Activated T-helper 17 cell treated with anti-CD3 and anti-CD28 coated beads, Interleukin-2, amount 50 U/mL, for 72 hours (primary cell): Measurements from ENCODE around the gene ATF3. TPM values are rescaled to one million over a fixed set of nuclear protein-coding genes. Genes with fewer than 3 reads are reported as not detected.
A peak's percentile ranks its signal among the peaks of the same experiment; 100 is the strongest.

Source experiments
- ATAC-seq: fragments of 150-1000 bp; cut with Tn5 transposase; replicated peaks from 2 replicates; pipeline ENCODE4 v1.10.0; 2021; ENCODE audit warnings: mild to moderate bottlenecking, moderate library complexity
- H3K27ac Mint-ChIP-seq: one replicate; pipeline ENCODE4 v1.8.0; 2022; ENCODE audit warnings: mixed read lengths
- H3K27me3 Mint-ChIP-seq: one replicate; pipeline ENCODE4 v1.8.0; 2022; ENCODE audit warnings: mixed read lengths
- H3K36me3 Mint-ChIP-seq: one replicate; pipeline ENCODE4 v1.8.0; 2022; ENCODE audit warnings: low read depth, mild to moderate bottlenecking, mixed read lengths
- H3K4me1 Mint-ChIP-seq: one replicate; pipeline ENCODE4 v1.8.0; 2022; ENCODE audit warnings: mixed read lengths
- H3K4me3 Mint-ChIP-seq: one replicate; pipeline ENCODE4 v1.8.0; 2022; ENCODE audit warnings: mild to moderate bottlenecking, mixed read lengths
- H3K9me3 Mint-ChIP-seq: one replicate; pipeline ENCODE4 v1.8.0; 2022; ENCODE audit warnings: mixed read lengths
- total RNA-seq, 2 donors: library from RNA; stranded (reverse); gene quantifications; one replicate each; pipeline ENCODE4 v1.2.3, GENCODE V29; 2022

ATF3 gene
- total RNA-seq, 2 donors from 2014 or later, result 26.7 to 35.6 TPM

GRCh38 chr1:212595787-212596714 is 12.5 kb upstream of the ATF3 start:
- peak overlapping the region; percentile 63 for H3K4me3 Mint-ChIP-seq

GRCh38 chr1:212596798-212597197 is 11.8 kb upstream of the ATF3 start:
- Mint-ChIP-seq H3K27ac (peak overlapping the region; percentile 94), H3K9me3 (peaks cover 4% of the 10 kb centered on the region), H3K27me3 (peaks cover 13% of the 10 kb centered on the region), H3K36me3 (no peaks in the 10 kb centered on the region), H3K4me3 (peak overlapping the region; percentile 63), H3K4me1 (peaks cover 48% of the 10 kb centered on the region)
- no peak for ATAC-seq

More at GRCh38 chr1:212595787-212596714, 12.5 kb upstream of the ATF3 start:
- H3K36me3 Mint-ChIP-seq, result no peaks in the 10 kb centered on the region
- H3K27me3 Mint-ChIP-seq, result peaks cover 13% of the 10 kb centered on the region
- peak overlapping the region; percentile 94 for H3K27ac Mint-ChIP-seq
- peaks cover 4% of the 10 kb centered on the region for H3K9me3 Mint-ChIP-seq
- peaks cover 41% of the 10 kb centered on the region for H3K4me1 Mint-ChIP-seq
- ATAC-seq, result peak; percentile 86

DNA sequence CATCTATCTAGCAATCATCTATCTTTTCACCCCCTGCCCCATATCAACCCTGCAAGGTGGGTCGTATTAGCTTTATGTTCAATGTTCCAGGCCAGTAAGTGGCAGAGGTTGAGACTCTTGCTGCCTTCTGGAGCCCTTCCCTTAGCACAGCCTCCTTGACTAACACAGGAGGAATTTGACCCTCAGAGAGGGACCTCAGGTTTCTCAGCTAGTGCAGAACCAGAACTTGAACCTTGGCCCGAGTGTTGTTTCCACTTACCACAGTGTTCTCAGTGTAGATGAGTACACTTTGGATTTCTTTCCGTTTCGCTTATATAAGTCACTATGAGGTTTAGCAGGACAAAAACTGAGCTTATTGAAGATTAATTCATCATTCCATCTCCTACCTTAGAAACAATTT is 11.1 kb upstream of the ATF3 start:
- peak overlapping the region; percentile 94 for H3K27ac Mint-ChIP-seq
- H3K4me1 Mint-ChIP-seq, result peaks cover 50% of the 10 kb centered on the region
- H3K9me3 Mint-ChIP-seq, result peaks cover 4% of the 10 kb centered on the region
- no peak for ATAC-seq
- H3K36me3 Mint-ChIP-seq, result no peaks in the 10 kb centered on the region
- H3K27me3 Mint-ChIP-seq, result peaks cover 10% of the 10 kb centered on the region
- peak overlapping the region; percentile 63 for H3K4me3 Mint-ChIP-seq

- Mint-ChIP-seq H3K4me1 (peaks cover 50% of the 10 kb centered on the region), H3K4me3 (peak overlapping the region; percentile 72), H3K27me3 (peaks cover 31% of the 10 kb centered on the region), H3K36me3 (no peaks in the 10 kb centered on the region), H3K9me3 (peaks cover 4% of the 10 kb centered on the region), H3K27ac (peak overlapping the region; percentile 93)
- no peak for ATAC-seq
These were observed 8.3 kb upstream of the ATF3 start for GRCh38 chr1:212600071-212600915.

- H3K27ac Mint-ChIP-seq, result peak overlapping the region; percentile 93
- ATAC-seq, result peak; percentile 67
- H3K36me3 Mint-ChIP-seq, result no peaks in the 10 kb centered on the region
- H3K4me1 Mint-ChIP-seq, result peaks cover 44% of the 10 kb centered on the region
- peaks cover 36% of the 10 kb centered on the region for H3K27me3 Mint-ChIP-seq
- peak overlapping the region; percentile 72 for H3K4me3 Mint-ChIP-seq
- peaks cover 4% of the 10 kb centered on the region for H3K9me3 Mint-ChIP-seq
These were observed 7.6 kb upstream of the ATF3 start for GRCh38 chr1:212600980-212601379.

DNA sequence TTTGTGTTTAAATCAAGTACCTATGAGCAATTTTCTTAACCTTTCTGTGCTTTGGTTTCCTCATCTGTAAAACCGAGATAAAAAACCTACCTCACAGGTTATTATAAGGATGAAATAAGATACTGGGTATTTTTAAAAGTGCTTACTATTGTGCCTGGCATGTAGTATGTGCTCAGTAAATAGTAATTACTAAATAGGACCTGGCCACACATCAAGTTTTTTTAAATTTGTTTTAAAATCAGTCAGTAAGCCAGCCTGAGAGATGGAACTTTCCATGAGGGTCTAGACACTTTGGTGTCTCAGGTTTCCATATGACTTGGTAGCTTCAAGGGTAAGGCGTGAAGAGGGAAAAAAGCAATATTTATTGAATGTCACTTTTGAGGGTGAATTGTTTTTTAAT is 7.0 kb upstream of the ATF3 start:
- Mint-ChIP-seq H3K27ac (peak overlapping the region; percentile 93), H3K36me3 (no peaks in the 10 kb centered on the region), H3K4me3 (peak overlapping the region; percentile 72), H3K9me3 (peaks cover 4% of the 10 kb centered on the region), H3K27me3 (peaks cover 42% of the 10 kb centered on the region), H3K4me1 (peaks cover 41% of the 10 kb centered on the region)
- ATAC-seq, result peak; percentile 66

DNA sequence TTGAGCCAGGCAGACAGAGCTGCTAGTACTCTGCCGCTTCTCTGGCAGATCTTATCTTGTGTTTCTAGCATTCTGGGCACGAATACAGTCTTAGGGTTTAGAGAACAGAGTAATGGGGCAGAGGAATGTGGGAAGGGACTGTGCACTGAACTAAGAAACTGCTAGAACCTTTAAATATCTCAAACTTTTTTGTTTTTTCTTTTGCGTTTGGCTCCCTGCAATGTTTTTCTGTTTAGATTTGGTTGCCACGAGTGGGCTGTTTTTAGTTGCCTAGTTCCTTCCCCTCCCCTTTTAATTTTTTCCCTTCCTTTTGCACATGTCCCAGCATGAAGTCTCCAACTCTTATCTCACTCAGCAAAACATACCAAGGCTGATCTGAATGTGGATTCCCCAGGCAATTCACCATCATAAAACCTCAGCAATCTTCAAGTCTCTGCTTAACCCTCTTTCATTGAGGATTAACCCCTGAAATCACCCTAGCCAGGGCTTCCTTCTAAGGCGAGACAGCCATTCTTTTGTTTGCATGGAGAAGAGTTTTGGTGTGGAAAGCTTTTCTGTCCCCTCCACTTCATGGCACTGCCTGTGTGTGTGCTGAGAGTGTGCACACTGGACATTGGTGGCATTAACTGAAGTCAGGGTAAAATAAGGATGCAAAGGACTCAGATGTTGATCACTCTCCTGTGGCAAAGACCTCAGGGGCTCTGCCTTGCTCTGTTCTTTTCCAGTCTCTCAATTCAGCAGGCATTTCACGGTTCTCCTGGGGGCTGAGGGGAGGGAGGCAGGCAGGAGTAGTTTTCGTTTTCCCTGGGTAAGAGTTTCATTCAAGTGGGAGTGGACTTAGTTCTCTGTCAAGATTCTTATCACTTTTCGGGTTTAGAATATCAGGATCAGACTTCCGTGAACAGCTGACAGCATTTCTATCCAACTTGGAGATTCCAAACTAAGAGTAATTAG is 2.8 kb upstream of the ATF3 start:
- peaks cover 30% of the 10 kb centered on the region for H3K36me3 Mint-ChIP-seq
- ATAC-seq, result no peak
- peak overlapping the region; percentile 93 for H3K4me3 Mint-ChIP-seq
- H3K4me1 Mint-ChIP-seq, result peaks cover 27% of the 10 kb centered on the region
- no peaks in the 10 kb centered on the region for H3K9me3 Mint-ChIP-seq
- H3K27me3 Mint-ChIP-seq, result peaks cover 39% of the 10 kb centered on the region
- H3K27ac Mint-ChIP-seq, result no peak overlapping the region

GRCh38 chr1:212606395-212607205 is 2.0 kb upstream of the ATF3 start:
- Mint-ChIP-seq H3K9me3 (no peaks in the 10 kb centered on the region), H3K4me1 (peaks cover 25% of the 10 kb centered on the region), H3K27me3 (peaks cover 39% of the 10 kb centered on the region), H3K4me3 (peak overlapping the region; percentile 93), H3K27ac (peak overlapping the region; percentile 89), H3K36me3 (peaks cover 38% of the 10 kb centered on the region)
- ATAC-seq, result no peak

DNA sequence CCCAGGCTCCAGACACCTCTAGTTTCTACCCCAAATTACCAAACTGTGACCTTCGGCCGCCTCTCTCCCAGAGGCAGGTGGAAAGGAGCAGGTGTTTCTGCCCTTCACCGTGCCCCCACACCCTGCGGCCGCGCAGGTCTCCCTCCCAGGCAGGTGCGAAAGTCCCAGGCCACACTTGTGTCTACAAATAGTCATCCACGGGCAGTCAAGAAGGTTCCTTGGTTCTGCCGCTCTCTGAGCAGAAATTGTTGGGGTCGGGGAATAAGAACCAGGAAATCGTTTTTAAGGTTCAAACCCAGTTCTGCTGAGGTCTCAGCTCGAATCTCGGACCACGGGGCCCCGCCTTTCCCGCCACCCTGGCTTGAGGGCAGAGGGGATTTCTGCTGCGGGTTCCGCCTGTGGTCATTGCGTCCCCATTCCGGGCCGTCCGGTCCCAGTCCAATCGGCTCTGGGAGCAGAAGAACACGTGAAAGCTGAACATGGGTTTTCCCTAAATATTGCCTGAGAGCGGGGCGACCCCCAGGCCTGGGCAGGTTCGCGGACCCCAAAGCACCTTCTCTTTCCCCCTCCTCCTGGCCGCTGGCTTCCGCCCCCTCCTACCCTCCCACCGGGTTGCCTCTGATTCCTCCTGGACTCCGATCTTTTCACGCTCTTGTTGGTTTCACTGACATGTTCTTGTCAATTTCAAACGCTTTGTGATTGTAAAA is 1.2 kb upstream of the ATF3 start:
- Mint-ChIP-seq H3K27ac (peak overlapping the region; percentile 89), H3K27me3 (peaks cover 39% of the 10 kb centered on the region), H3K9me3 (no peaks in the 10 kb centered on the region), H3K4me3 (peak overlapping the region; percentile 93), H3K4me1 (peaks cover 22% of the 10 kb centered on the region), H3K36me3 (peaks cover 38% of the 10 kb centered on the region)
- ATAC-seq, result no peak

DNA sequence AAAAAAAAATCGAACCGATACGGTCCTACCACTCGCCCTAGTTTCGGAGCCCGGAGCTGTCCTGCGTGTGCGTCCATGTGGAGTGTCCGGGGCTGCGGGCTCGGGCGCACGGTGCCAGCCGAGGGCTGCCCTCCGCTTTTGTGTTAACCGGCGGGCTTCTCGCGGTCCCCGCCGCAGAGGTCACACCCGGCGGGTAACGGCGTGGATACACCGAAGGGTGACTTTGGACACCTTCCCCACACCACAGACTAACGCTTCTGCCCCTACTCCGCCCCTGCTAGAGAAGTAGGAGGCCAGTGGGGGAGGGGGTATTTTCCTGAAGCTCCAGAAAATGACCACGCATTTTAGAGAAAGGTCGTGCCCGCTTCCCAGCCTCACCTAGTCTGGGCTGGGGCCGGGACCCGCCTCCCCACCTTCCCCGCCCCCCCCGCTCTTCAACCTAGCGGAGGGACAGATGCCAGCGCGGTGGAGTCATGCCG is 609 bp upstream of the ATF3 start:
- ATAC-seq, result peak; percentile 4
- H3K27ac Mint-ChIP-seq, result peak overlapping the region; percentile 89
- peaks cover 22% of the 10 kb centered on the region for H3K4me1 Mint-ChIP-seq
- H3K36me3 Mint-ChIP-seq, result peaks cover 43% of the 10 kb centered on the region
- peak overlapping the region; percentile 93 for H3K4me3 Mint-ChIP-seq
- H3K27me3 Mint-ChIP-seq, result peaks cover 37% of the 10 kb centered on the region
- no peaks in the 10 kb centered on the region for H3K9me3 Mint-ChIP-seq

GRCh38 chr1:212608959-212609700 is 569 bp downstream of the ATF3 start:
- H3K4me1 Mint-ChIP-seq, result peaks cover 30% of the 10 kb centered on the region
- peak; percentile 24 for ATAC-seq
- H3K27ac Mint-ChIP-seq, result peak overlapping the region; percentile 89
- H3K4me3 Mint-ChIP-seq, result peak overlapping the region; percentile 93
- peaks cover 26% of the 10 kb centered on the region for H3K27me3 Mint-ChIP-seq
- no peaks in the 10 kb centered on the region for H3K9me3 Mint-ChIP-seq
- H3K36me3 Mint-ChIP-seq, result peaks cover 55% of the 10 kb centered on the region
